ENCODE results near the gene IQCN.

DNA sequence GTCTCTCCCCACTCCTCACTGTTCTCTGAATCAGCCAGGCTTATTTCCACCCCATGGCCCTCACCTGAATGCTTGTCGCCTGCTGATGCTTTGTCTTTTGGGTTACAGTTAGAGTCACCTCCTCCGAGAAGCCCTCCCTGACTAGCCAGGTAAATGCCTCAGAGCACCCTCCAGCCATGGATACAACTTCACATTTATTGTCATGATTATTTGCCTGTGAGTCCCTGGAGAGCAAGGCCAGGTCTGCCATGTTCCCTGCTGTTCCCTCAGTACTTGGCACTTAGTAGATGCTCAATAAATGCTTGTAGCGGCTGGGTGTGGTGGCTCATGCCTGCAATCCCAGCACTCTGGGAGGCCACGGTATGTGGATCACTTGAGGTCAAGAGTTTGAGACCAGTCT is 44.3 kb downstream of the IQCN start:
- TF ChIP-seq, protein P1, sequence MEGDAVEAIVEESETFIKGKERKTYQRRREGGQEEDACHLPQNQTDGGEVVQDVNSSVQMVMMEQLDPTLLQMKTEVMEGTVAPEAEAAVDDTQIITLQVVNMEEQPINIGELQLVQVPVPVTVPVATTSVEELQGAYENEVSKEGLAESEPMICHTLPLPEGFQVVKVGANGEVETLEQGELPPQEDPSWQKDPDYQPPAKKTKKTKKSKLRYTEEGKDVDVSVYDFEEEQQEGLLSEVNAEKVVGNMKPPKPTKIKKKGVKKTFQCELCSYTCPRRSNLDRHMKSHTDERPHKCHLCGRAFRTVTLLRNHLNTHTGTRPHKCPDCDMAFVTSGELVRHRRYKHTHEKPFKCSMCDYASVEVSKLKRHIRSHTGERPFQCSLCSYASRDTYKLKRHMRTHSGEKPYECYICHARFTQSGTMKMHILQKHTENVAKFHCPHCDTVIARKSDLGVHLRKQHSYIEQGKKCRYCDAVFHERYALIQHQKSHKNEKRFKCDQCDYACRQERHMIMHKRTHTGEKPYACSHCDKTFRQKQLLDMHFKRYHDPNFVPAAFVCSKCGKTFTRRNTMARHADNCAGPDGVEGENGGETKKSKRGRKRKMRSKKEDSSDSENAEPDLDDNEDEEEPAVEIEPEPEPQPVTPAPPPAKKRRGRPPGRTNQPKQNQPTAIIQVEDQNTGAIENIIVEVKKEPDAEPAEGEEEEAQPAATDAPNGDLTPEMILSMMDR (IDR thresholded peaks at IDR 0.05), result no peak
- no peak for TF ChIP-seq POLR2A (IDR thresholded peaks at IDR 0.05)

Data from lower leg skin (tissue), 3 donors.